Suprapubic skin (tissue), 4 donors: Measurements from ENCODE around the gene AHSP. TPM values are rescaled to one million over a fixed set of nuclear protein-coding genes. Genes with fewer than 3 reads are reported as not detected.

ENCODE experiments used
- DNase-seq, 2 donors: peaks; one replicate each; pipeline ENCODE4 v3.0.0-alpha.2; 2019; ENCODE audit warnings: low spot score in 2 of 2
- H3K27ac ChIP-seq: fragments of 200-600 bp; sonication (generic); one replicate; pipeline ENCODE4 v1.5.1; 2019
- H3K27me3 ChIP-seq: fragments of 200-600 bp; sonication (generic); one replicate; pipeline ENCODE4 v1.5.1; 2019
- H3K36me3 ChIP-seq: fragments of 200-600 bp; sonication (generic); one replicate; pipeline ENCODE4 v1.5.1; 2019
- H3K4me1 ChIP-seq: fragments of 200-600 bp; sonication (generic); one replicate; pipeline ENCODE4 v1.5.1; 2019
- H3K4me3 ChIP-seq: fragments of 200-600 bp; sonication (generic); one replicate; pipeline ENCODE4 v1.5.1; 2019; ENCODE audit warnings: mild to moderate bottlenecking
- H3K9me3 ChIP-seq: fragments of 200-600 bp; sonication (generic); one replicate; pipeline ENCODE4 v1.5.1; 2019
- EP300 ChIP-seq: sonication (generic); formaldehyde crosslinking; IDR thresholded peaks from one replicate; pipeline ENCODE4 v1.6.1; 2017; ENCODE audit warnings: antibody characterized with exemption
- POLR2A ChIP-seq, 2 donors: fragments of 450-650 bp; IDR thresholded peaks; one replicate each; pipeline ENCODE4 v1.6.1; 2017; ENCODE audit warnings: antibody characterized with exemption in 2 of 2, mild to moderate bottlenecking in 2 of 2, moderate library complexity in 2 of 2
- POLR2AphosphoS5 ChIP-seq, 3 donors: sonication (generic); formaldehyde crosslinking; IDR thresholded peaks; one replicate each; pipeline ENCODE4 v1.6.1; 2017; ENCODE audit warnings: antibody characterized with exemption in 3 of 3
- WGBS: methylation state at CpG from one replicate; pipeline ENCODE4 v1.1.5; 2018; 5-methylcytosine and 5-hydroxymethylcytosine counted together
- total RNA-seq, 4 donors: library from RNA; depleted of rRNA; stranded (reverse); fragments of >200 nt; gene quantifications; one replicate each; pipeline ENCODE4 v1.1.0, GENCODE V29; 2016
- TF ChIP-seq, protein P1 (sequence below), 2 donors: fragments of 200-600 bp in 1 of 2; fragments of 450-650 bp in 1 of 2; sonication (generic) in 1 of 2; IDR thresholded peaks; one replicate each; pipeline ENCODE4 v1.5.1; 2016 to 2019; ENCODE audit warnings: antibody characterized with exemption in 2 of 2, mild to moderate bottlenecking in 1 of 2, moderate library complexity in 1 of 2

Gene AHSP
- total RNA-seq, 4 donors from 2014 or later = not detected

DNA sequence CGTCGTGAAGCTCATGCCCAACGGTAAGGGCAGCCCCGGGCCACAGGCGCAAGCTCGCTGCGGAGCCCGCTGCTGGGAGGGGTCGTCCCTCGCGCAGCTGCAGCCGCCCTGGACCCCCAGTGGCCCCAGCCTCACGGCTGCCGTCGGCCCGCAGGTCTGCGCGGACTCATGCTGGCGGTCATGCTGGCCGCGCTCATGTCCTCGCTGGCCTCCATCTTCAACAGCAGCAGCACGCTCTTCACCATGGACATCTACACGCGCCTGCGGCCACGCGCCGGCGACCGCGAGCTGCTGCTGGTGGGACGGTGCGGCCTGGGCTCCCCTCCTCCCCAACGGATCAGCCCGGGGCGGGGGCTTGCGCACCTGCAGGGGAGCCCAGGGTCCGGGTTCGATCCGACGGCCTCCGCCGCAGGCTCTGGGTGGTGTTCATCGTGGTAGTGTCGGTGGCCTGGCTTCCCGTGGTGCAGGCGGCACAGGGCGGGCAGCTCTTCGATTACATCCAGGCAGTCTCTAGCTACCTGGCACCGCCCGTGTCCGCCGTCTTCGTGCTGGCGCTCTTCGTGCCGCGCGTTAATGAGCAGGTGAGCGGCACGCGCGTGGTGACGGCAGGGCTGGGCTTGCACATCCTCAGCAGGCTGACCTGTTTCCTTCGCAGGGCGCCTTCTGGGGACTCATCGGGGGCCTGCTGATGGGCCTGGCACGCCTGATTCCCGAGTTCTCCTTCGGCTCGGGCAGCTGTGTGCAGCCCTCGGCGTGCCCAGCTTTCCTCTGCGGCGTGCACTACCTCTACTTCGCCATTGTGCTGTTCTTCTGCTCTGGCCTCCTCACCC is 39.0 kb upstream of the AHSP start:
- 73% methylated on average over 13 of the region's 77 CpGs for WGBS
- H3K27me3 ChIP-seq = peaks cover 4% of the 10 kb centered on the region
- no peak for TF ChIP-seq POLR2AphosphoS5 (IDR thresholded peaks at IDR 0.05)
- TF ChIP-seq POLR2A (IDR thresholded peaks at IDR 0.05) = no peak
- TF ChIP-seq EP300 = no peak
- TF ChIP-seq, protein P1, sequence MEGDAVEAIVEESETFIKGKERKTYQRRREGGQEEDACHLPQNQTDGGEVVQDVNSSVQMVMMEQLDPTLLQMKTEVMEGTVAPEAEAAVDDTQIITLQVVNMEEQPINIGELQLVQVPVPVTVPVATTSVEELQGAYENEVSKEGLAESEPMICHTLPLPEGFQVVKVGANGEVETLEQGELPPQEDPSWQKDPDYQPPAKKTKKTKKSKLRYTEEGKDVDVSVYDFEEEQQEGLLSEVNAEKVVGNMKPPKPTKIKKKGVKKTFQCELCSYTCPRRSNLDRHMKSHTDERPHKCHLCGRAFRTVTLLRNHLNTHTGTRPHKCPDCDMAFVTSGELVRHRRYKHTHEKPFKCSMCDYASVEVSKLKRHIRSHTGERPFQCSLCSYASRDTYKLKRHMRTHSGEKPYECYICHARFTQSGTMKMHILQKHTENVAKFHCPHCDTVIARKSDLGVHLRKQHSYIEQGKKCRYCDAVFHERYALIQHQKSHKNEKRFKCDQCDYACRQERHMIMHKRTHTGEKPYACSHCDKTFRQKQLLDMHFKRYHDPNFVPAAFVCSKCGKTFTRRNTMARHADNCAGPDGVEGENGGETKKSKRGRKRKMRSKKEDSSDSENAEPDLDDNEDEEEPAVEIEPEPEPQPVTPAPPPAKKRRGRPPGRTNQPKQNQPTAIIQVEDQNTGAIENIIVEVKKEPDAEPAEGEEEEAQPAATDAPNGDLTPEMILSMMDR (IDR thresholded peaks at IDR 0.05) = no peak
- DNase-seq = peak in 1 of 2 donors; percentile 79
- no peak overlapping the region for H3K27ac ChIP-seq
- peaks cover 31% of the 10 kb centered on the region for H3K36me3 ChIP-seq
- H3K4me3 ChIP-seq = peak overlapping the region; percentile 69
- peaks cover 23% of the 10 kb centered on the region for H3K4me1 ChIP-seq
- no peaks in the 10 kb centered on the region for H3K9me3 ChIP-seq

DNA sequence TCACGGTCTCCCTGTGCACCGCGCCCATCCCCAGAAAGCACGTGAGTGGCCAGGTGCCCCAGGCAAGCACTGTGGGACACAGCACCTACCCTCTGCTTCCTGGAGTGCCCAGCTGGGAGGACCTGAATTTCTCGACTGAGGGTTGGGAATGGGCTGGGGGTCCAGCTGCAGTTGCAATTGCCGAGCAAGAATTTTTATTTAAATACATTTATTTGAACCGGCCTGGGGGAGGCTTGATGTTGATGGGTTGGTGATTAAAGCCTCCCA is 38.5 kb upstream of the AHSP start:
- Histone ChIP-seq H3K9me3 (no peaks in the 10 kb centered on the region), H3K27ac (no peak overlapping the region), H3K4me1 (peaks cover 23% of the 10 kb centered on the region), H3K27me3 (peaks cover 4% of the 10 kb centered on the region), H3K36me3 (peaks cover 37% of the 10 kb centered on the region), H3K4me3 (no peak overlapping the region)
- no peak for DNase-seq
- WGBS = 73% methylated on average over 7 of the region's 7 CpGs
- TF ChIP-seq POLR2AphosphoS5 (IDR thresholded peaks at IDR 0.05) = no peak
- TF ChIP-seq, protein P1 (IDR thresholded peaks at IDR 0.05) = no peak
- no peak for TF ChIP-seq POLR2A (IDR thresholded peaks at IDR 0.05)
- no peak for TF ChIP-seq EP300

DNA sequence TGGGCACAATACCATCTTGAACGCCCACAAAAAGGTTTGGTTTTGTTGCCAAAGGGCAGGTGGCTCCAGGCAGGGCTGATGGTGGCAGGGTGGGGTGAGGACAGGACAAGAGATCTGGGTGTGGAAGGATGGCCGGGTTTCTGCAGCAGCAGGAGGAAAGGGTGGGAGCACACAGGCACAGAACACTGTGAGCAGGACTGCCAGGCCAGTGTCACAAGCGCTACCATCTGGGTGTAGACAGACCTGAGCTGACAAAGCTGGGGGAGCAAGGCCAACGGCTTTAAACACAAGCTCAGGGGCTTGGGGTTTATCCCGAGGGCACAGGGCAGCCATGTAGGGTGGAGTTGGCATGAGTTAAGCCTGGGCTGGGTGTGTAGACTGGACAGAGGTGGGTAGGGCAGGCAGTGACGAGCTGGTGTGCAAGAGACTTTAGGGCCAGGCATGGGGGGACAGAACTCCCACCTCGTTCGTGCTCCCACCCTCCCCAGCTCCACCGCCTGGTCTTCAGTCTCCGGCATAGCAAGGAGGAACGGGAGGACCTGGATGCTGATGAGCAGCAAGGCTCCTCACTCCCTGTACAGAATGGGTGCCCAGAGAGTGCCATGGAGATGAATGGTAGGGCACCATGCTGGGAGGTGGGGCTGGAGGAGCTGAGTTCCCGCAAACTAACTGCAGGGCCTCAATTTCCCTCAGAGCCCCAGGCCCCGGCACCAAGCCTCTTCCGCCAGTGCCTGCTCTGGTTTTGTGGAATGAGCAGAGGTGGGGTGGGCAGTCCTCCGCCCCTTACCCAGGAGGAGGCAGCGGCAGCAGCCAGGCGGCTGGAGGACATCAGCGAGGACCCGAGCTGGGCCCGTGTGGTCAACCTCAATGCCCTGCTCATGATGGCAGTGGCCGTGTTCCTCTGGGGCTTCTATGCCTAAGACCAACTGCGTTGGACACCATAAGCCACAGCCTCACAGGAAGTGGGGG is 37.8 kb upstream of the AHSP start:
- Histone ChIP-seq H3K27ac (no peak overlapping the region), H3K27me3 (peaks cover 4% of the 10 kb centered on the region), H3K36me3 (peaks cover 43% of the 10 kb centered on the region), H3K4me3 (no peak overlapping the region), H3K9me3 (no peaks in the 10 kb centered on the region), H3K4me1 (peaks cover 23% of the 10 kb centered on the region)
- no peak for TF ChIP-seq POLR2AphosphoS5 (IDR thresholded peaks at IDR 0.05)
- no peak for TF ChIP-seq EP300
- TF ChIP-seq POLR2A (IDR thresholded peaks at IDR 0.05) = no peak
- TF ChIP-seq, protein P1 (IDR thresholded peaks at IDR 0.05) = no peak
- 87% methylated on average over 17 of the region's 22 CpGs for WGBS
- no peak for DNase-seq

DNA sequence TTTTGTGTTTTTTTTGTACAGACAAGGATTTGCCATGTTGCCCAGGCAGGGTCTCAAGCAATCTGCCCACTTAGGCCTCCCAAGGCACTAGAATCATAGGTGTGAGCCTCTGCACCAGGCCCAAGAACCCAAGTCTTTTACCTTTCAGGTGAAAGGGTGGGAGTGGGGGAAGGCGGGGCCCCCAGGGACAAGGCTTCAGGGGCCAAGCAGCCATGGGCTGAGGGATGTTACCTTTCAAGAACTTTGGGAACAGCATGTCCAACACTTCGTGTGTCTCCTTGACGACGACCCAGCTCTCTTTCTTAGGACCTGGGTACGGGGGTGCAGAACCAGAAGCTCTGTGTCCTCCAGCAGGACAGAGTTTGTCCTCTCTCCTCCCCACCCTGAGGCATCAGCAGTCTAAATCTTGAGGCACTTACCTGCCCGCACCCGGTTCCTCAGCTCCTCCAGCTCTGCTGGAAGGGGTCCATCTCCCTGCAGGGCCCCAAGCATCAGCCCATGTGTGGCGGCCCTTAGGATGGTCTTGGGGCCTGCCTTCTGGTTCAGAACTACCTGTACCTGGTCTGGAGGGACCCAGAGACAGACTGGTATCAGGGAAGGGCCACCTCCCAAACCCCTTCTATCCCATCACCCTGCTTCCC is 35.8 kb upstream of the AHSP start:
- Histone ChIP-seq H3K36me3 (peaks cover 63% of the 10 kb centered on the region), H3K4me1 (peaks cover 23% of the 10 kb centered on the region), H3K4me3 (no peak overlapping the region), H3K27me3 (peaks cover 4% of the 10 kb centered on the region), H3K9me3 (no peaks in the 10 kb centered on the region), H3K27ac (no peak overlapping the region)
- TF ChIP-seq POLR2AphosphoS5 (IDR thresholded peaks at IDR 0.05) (no peak), POLR2A (IDR thresholded peaks at IDR 0.05) (no peak), EP300 (no peak)
- TF ChIP-seq, protein P1 (IDR thresholded peaks at IDR 0.05) = no peak
- WGBS = 75% methylated on average over 8 of the region's 8 CpGs
- no peak for DNase-seq
